K562 (cell line): ENCODE data around the gene AJUBA. TPM values are rescaled to one million over a fixed set of nuclear protein-coding genes. Genes with fewer than 3 reads are reported as not detected.

ENCODE experiments used
- MAZ ChIP-seq, 2 experiments: fragments of 450-650 bp in 1 of 2; sonication (generic) in 1 of 2; formaldehyde crosslinking; IDR thresholded peaks in 1 of 2; conservative IDR thresholded peaks in 1 of 2; 2 replicates each; pipeline versions ENCODE4 v1.4.0 to v1.5.0; 2020; ENCODE audit warnings: mild to moderate bottlenecking in 1 of 2, missing genetic modification reagents in 1 of 2
- MTA1 ChIP-seq: fragments of 450-650 bp; IDR thresholded peaks from 2 replicates; pipeline ENCODE4 v1.6.1; 2017; ENCODE audit warnings: borderline replicate concordance
- POLR2G ChIP-seq: fragments of 200-400 bp; formaldehyde crosslinking; IDR thresholded peaks from 2 replicates; pipeline ENCODE4 v1.6.1; 2017; ENCODE audit warnings: low read depth, mild to moderate bottlenecking, antibody characterized with exemption, low read length, moderate library complexity
- THAP12 ChIP-seq: fragments of 250-450 bp; sonication (Bioruptor Pico); IDR thresholded peaks from 2 replicates; pipeline ENCODE4 v1.9.0; 2021; ENCODE audit warnings: mild to moderate bottlenecking, inconsistent platforms
- THRB ChIP-seq: fragments of 450-650 bp; formaldehyde crosslinking; conservative IDR thresholded peaks from 2 replicates; pipeline ENCODE4 v1.4.0; 2022; ENCODE audit warnings: mild to moderate bottlenecking, missing genetic modification characterization
- VEZF1 ChIP-seq: fragments of 200-800 bp; sonication (Bioruptor generic); IDR thresholded peaks from 2 replicates; pipeline ENCODE4 v1.6.1; 2017; ENCODE audit warnings: missing genetic modification characterization, missing compliant biosample characterization
- polyA plus RNA-seq, 8 experiments: library from polyadenylated mRNA; depleted of rRNA in 4 of 8; stranded (reverse) in 5 of 8; unstranded in 3 of 8; fragments of >200 nt; fragmentation: Nextera tagmentation in 2 of 8; fragmentation: Illumina TruSeq in 1 of 8; extraction: Ambion mirVana in 2 of 8; extraction: Trizol in 1 of 8; gene quantifications; 2 replicates each; pipeline versions ENCODE4 v1.2.1 to v1.2.3, GENCODE V29; 2011 to 2014; ENCODE audit warnings: inconsistent platforms in 1 of 8, missing spikeins in 1 of 8
- total RNA-seq, 7 experiments: library from RNA; depleted of rRNA in 6 of 7; stranded (reverse); fragments of >200 nt in 6 of 7; fragmentation: Illumina TruSeq in 2 of 7; extraction: Trizol in 2 of 7; gene quantifications; 2 replicates each; pipeline versions ENCODE4 v1.2.1 to v1.2.3, GENCODE V29; 2011 to 2021; ENCODE audit warnings: low replicate concordance in 1 of 7
- TF ChIP-seq, protein P1 (sequence below), 2 experiments: fragments of 450-650 bp in 1 of 2; IDR thresholded peaks; 2 replicates each; pipeline ENCODE4 v1.6.1; 2011 to 2017; ENCODE audit warnings: low read depth in 2 of 2, antibody characterized with exemption in 1 of 2, borderline replicate concordance in 1 of 2, low read length in 1 of 2, mild to moderate bottlenecking in 1 of 2, mixed read lengths in 1 of 2; ENCODE audit not compliant: control insufficient read depth in 1 of 2
- TF ChIP-seq, protein P2 (sequence below), 2 experiments: IDR thresholded peaks; 2 replicates each; pipeline ENCODE4 v1.6.1; 2011; ENCODE audit warnings: borderline replicate concordance in 1 of 2, control low read depth in 1 of 2, low read depth in 1 of 2, low read length in 1 of 2, mild to moderate bottlenecking in 1 of 2, mixed read lengths in 1 of 2, moderate library complexity in 1 of 2; ENCODE audit not compliant: insufficient read depth in 1 of 2, insufficient read length in 1 of 2, poor library complexity in 1 of 2, severe bottlenecking in 1 of 2; ENCODE audit errors: extremely low read depth in 1 of 2
- TF ChIP-seq, protein P3 (sequence below), 2 experiments: fragments of 450-650 bp; IDR thresholded peaks; 2 replicates each; pipeline ENCODE4 v1.6.1; 2018; ENCODE audit warnings: mild to moderate bottlenecking in 2 of 2, low read depth in 1 of 2; ENCODE audit not compliant: partially characterized antibody in 2 of 2

AJUBA gene
- total and polyA plus RNA-seq, 9 of the 15 experiments (the other 6 are each of a cell fraction or from before 2014, with no cell fraction given): 0.73 to 4.7 (median 2.8) TPM

DNA sequence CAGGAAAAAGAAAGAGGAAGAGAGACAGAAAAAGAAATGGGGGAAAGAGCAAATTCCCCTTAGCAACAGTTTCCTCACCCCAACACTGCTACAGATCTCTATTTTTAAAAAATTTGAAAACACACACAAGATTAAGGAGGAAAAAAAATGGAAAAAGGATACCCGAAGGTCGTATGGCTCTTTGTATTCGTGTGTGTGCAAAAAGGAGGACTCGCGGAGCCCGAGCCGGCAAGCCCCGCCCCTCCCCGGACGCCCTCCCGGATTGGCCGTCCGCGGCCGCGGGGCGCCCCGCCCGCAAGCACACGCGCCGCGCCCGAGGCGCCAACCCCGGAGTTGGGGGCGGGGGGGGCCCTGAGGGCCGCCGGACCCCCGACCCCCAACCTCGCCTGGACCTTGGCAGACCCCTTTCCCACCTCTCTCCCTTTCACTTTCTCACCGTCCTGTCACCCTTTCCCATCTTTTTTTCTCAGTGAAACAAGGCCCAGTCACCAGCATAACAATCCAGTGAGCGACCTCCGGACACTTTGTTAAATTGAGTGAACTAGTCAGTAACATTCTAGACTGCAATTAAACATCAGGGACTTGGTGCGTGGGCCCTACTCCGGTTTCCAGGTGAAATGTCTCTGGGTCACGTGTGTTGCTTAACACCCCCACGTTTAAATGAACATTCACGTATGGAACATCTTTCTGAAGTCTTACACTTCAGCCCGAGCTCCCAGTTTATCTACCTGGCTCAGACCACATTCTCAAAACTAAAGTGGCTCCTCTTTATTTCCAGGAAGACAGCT, 27.8 kb upstream of the AJUBA start, which contains the start of gene C14orf93 (continued):
- TF ChIP-seq THAP12 (CRISPR knock-in tag): 0 out of 2 replicates have a peak, but pooled peaks have one; percentile 31
- TF ChIP-seq THRB (CRISPR knock-in tag): 0 out of 2 replicates have a peak, but pooled peaks have one; percentile 65
- TF ChIP-seq, protein P1, sequence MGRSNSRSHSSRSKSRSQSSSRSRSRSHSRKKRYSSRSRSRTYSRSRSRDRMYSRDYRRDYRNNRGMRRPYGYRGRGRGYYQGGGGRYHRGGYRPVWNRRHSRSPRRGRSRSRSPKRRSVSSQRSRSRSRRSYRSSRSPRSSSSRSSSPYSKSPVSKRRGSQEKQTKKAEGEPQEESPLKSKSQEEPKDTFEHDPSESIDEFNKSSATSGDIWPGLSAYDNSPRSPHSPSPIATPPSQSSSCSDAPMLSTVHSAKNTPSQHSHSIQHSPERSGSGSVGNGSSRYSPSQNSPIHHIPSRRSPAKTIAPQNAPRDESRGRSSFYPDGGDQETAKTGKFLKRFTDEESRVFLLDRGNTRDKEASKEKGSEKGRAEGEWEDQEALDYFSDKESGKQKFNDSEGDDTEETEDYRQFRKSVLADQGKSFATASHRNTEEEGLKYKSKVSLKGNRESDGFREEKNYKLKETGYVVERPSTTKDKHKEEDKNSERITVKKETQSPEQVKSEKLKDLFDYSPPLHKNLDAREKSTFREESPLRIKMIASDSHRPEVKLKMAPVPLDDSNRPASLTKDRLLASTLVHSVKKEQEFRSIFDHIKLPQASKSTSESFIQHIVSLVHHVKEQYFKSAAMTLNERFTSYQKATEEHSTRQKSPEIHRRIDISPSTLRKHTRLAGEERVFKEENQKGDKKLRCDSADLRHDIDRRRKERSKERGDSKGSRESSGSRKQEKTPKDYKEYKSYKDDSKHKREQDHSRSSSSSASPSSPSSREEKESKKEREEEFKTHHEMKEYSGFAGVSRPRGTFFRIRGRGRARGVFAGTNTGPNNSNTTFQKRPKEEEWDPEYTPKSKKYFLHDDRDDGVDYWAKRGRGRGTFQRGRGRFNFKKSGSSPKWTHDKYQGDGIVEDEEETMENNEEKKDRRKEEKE (IDR thresholded peaks at IDR 0.05; ENCODE audit: borderline replicate concordance in 1 of 2, control insufficient read depth in 1 of 2, low read depth in 2 of 2, low read length in 1 of 2): 0 out of 4 replicates have a peak, but pooled peaks have one; percentile 16 to 45
- no peak for TF ChIP-seq MTA1
- TF ChIP-seq POLR2G: peak; percentile 82
- TF ChIP-seq, protein P2, sequence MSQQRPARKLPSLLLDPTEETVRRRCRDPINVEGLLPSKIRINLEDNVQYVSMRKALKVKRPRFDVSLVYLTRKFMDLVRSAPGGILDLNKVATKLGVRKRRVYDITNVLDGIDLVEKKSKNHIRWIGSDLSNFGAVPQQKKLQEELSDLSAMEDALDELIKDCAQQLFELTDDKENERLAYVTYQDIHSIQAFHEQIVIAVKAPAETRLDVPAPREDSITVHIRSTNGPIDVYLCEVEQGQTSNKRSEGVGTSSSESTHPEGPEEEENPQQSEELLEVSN (IDR thresholded peaks at IDR 0.05; ENCODE audit: borderline replicate concordance in 1 of 2, extremely low read depth in 1 of 2, insufficient read depth in 1 of 2, insufficient read length in 1 of 2, low read depth in 1 of 2, low read length in 1 of 2, poor library complexity in 1 of 2, severe bottlenecking in 1 of 2): peak; percentile 69 to 94
- peak; percentile 94 for TF ChIP-seq VEZF1 (CRISPR knock-in tag)
- TF ChIP-seq, protein P3, sequence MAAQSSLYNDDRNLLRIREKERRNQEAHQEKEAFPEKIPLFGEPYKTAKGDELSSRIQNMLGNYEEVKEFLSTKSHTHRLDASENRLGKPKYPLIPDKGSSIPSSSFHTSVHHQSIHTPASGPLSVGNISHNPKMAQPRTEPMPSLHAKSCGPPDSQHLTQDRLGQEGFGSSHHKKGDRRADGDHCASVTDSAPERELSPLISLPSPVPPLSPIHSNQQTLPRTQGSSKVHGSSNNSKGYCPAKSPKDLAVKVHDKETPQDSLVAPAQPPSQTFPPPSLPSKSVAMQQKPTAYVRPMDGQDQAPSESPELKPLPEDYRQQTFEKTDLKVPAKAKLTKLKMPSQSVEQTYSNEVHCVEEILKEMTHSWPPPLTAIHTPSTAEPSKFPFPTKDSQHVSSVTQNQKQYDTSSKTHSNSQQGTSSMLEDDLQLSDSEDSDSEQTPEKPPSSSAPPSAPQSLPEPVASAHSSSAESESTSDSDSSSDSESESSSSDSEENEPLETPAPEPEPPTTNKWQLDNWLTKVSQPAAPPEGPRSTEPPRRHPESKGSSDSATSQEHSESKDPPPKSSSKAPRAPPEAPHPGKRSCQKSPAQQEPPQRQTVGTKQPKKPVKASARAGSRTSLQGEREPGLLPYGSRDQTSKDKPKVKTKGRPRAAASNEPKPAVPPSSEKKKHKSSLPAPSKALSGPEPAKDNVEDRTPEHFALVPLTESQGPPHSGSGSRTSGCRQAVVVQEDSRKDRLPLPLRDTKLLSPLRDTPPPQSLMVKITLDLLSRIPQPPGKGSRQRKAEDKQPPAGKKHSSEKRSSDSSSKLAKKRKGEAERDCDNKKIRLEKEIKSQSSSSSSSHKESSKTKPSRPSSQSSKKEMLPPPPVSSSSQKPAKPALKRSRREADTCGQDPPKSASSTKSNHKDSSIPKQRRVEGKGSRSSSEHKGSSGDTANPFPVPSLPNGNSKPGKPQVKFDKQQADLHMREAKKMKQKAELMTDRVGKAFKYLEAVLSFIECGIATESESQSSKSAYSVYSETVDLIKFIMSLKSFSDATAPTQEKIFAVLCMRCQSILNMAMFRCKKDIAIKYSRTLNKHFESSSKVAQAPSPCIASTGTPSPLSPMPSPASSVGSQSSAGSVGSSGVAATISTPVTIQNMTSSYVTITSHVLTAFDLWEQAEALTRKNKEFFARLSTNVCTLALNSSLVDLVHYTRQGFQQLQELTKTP (IDR thresholded peaks at IDR 0.05; ENCODE audit: low read depth in 1 of 2, partially characterized antibody in 2 of 2): peak in 1 of 2 experiments; percentile 97
- TF ChIP-seq MAZ (CRISPR knock-in tag; conservative IDR thresholded peaks at IDR 0.05 in 1 of 2, IDR thresholded peaks at IDR 0.05 in 1 of 2): peak; percentile 45 to 66; a peak in 3 of 4 replicates
